GM12878 (cell line): Measurements from ENCODE around the gene NYAP1. TPM values are rescaled to one million over a fixed set of nuclear protein-coding genes. Genes with fewer than 3 reads are reported as not detected.

Source experiments
- CBFB ChIP-seq: IDR thresholded peaks from 2 replicates; pipeline ENCODE4 v1.6.1; 2016; ENCODE audit warnings: antibody characterized with exemption, low read depth
- CREB1 ChIP-seq: IDR thresholded peaks from 2 replicates; pipeline ENCODE4 v1.6.1; 2012; ENCODE audit warnings: low read depth, mild to moderate bottlenecking, inconsistent platforms
- EGR1 ChIP-seq, 2 experiments: IDR thresholded peaks; 1 replicate in 1 of 2; 2 replicates in 1 of 2; pipeline ENCODE4 v1.6.1; 2011 to 2012; ENCODE audit warnings: low read depth in 2 of 2, low read length in 2 of 2, borderline replicate concordance in 1 of 2, mild to moderate bottlenecking in 1 of 2, moderate library complexity in 1 of 2
- GATAD2B ChIP-seq: fragments of 450-650 bp; conservative IDR thresholded peaks from 2 replicates; pipeline ENCODE4 v1.6.1; 2017; ENCODE audit warnings: low read depth, mild to moderate bottlenecking, moderate library complexity
- IKZF1 ChIP-seq: fragments of 450-650 bp; conservative IDR thresholded peaks from 2 replicates; pipeline ENCODE4 v1.6.1; 2017; ENCODE audit warnings: antibody characterized with exemption, mild to moderate bottlenecking
- IKZF2 ChIP-seq, 2 experiments: fragments of 450-650 bp; IDR thresholded peaks; 2 replicates each; pipeline ENCODE4 v1.6.1; 2017; ENCODE audit warnings: mild to moderate bottlenecking in 2 of 2, moderate library complexity in 2 of 2
- MEF2A ChIP-seq: IDR thresholded peaks from 2 replicates; pipeline ENCODE4 v1.6.1; 2011; ENCODE audit warnings: low read depth, mild to moderate bottlenecking, low read length, moderate library complexity; ENCODE audit not compliant: insufficient read depth
- MEF2B ChIP-seq: fragments of 450-650 bp; IDR thresholded peaks from 2 replicates; pipeline ENCODE4 v1.6.1; 2018; ENCODE audit warnings: mild to moderate bottlenecking, moderate library complexity; ENCODE audit not compliant: partially characterized antibody, poor library complexity, severe bottlenecking
- NFIC ChIP-seq: IDR thresholded peaks from 2 replicates; pipeline ENCODE4 v1.6.1; 2012; ENCODE audit warnings: low read depth, mild to moderate bottlenecking, inconsistent platforms, low read length, moderate library complexity
- NR2F1 ChIP-seq: fragments of 450-650 bp; conservative IDR thresholded peaks from 2 replicates; pipeline ENCODE4 v1.6.1; 2017; ENCODE audit warnings: mild to moderate bottlenecking
- RBBP5 ChIP-seq: fragments of 200-600 bp; sonication (generic); conservative IDR thresholded peaks from 2 replicates; pipeline ENCODE4 v1.6.1; 2016
- SMAD1 ChIP-seq: fragments of 450-650 bp; IDR thresholded peaks from 2 replicates; pipeline ENCODE4 v1.6.1; 2018; ENCODE audit warnings: mild to moderate bottlenecking, low read depth; ENCODE audit not compliant: partially characterized antibody
- SMARCA5 ChIP-seq: fragments of 450-650 bp; IDR thresholded peaks from 2 replicates; pipeline ENCODE4 v1.6.1; 2017; ENCODE audit warnings: mild to moderate bottlenecking
- SRF ChIP-seq, 2 experiments: IDR thresholded peaks; 2 replicates each; pipeline ENCODE4 v1.6.1; 2011; ENCODE audit warnings: low read depth in 2 of 2, low read length in 2 of 2, mild to moderate bottlenecking in 1 of 2, moderate library complexity in 1 of 2
- TCF12 ChIP-seq: IDR thresholded peaks from 2 replicates; pipeline ENCODE4 v1.6.1; 2011; ENCODE audit warnings: low read depth, mild to moderate bottlenecking, low read length
- TCF3 ChIP-seq: IDR thresholded peaks from 2 replicates; pipeline ENCODE4 v1.6.1; 2012; ENCODE audit warnings: low read depth, mild to moderate bottlenecking, low read length, borderline replicate concordance; ENCODE audit not compliant: insufficient read depth
- YY1 ChIP-seq: IDR thresholded peaks from 2 replicates; pipeline ENCODE4 v1.6.1; 2011; ENCODE audit warnings: low read depth, mild to moderate bottlenecking, low read length
- polyA plus RNA-seq, 11 experiments: library from polyadenylated mRNA; depleted of rRNA in 4 of 11; unstranded in 6 of 11; stranded (reverse) in 5 of 11; fragments of >200 nt; fragmentation: Nextera tagmentation in 4 of 11; fragmentation: Illumina TruSeq in 1 of 11; extraction: Ambion mirVana in 4 of 11; extraction: Trizol in 1 of 11; gene quantifications; 1 replicate in 1 of 11; 2 replicates in 10 of 11; pipeline versions ENCODE4 v1.2.1 to v1.2.3, GENCODE V29; 2011 to 2016; ENCODE audit warnings: inconsistent platforms in 2 of 11, missing spikeins in 2 of 11, low read depth in 1 of 11
- total RNA-seq, 4 experiments: library from RNA; depleted of rRNA in 3 of 4; stranded (reverse); fragments of >200 nt in 3 of 4; fragmentation: Illumina TruSeq in 1 of 4; extraction: Trizol in 1 of 4; gene quantifications; 2 replicates each; pipeline versions ENCODE4 v1.2.1 to v1.2.3, GENCODE V29; 2013 to 2021
- TF ChIP-seq, protein P1 (sequence below): fragments of 450-650 bp; IDR thresholded peaks from 2 replicates; pipeline ENCODE4 v1.6.1; 2016; ENCODE audit warnings: mild to moderate bottlenecking, moderate library complexity, borderline replicate concordance
- TF ChIP-seq, protein P2 (sequence below): fragments of 450-650 bp; conservative IDR thresholded peaks from 2 replicates; pipeline ENCODE4 v1.6.1; 2017; ENCODE audit warnings: mild to moderate bottlenecking, moderate library complexity
- TF ChIP-seq, protein P3 (sequence below): fragments of 450-650 bp; formaldehyde crosslinking; IDR thresholded peaks from 2 replicates; pipeline ENCODE4 v1.5.0; 2022; ENCODE audit warnings: mild to moderate bottlenecking, missing genetic modification characterization

The NYAP1 gene
- total and polyA plus RNA-seq, 10 of the 15 experiments (the other 5 are each of a cell fraction or from before 2014, with no cell fraction given): 0.04 to 0.28 (median 0.11) TPM; not detected in 6

GRCh38 chr7:100478958-100479660 is 4.6 kb upstream of the NYAP1 start, which contains the start of gene TSC22D4 (continued):
- TF ChIP-seq, protein P1, sequence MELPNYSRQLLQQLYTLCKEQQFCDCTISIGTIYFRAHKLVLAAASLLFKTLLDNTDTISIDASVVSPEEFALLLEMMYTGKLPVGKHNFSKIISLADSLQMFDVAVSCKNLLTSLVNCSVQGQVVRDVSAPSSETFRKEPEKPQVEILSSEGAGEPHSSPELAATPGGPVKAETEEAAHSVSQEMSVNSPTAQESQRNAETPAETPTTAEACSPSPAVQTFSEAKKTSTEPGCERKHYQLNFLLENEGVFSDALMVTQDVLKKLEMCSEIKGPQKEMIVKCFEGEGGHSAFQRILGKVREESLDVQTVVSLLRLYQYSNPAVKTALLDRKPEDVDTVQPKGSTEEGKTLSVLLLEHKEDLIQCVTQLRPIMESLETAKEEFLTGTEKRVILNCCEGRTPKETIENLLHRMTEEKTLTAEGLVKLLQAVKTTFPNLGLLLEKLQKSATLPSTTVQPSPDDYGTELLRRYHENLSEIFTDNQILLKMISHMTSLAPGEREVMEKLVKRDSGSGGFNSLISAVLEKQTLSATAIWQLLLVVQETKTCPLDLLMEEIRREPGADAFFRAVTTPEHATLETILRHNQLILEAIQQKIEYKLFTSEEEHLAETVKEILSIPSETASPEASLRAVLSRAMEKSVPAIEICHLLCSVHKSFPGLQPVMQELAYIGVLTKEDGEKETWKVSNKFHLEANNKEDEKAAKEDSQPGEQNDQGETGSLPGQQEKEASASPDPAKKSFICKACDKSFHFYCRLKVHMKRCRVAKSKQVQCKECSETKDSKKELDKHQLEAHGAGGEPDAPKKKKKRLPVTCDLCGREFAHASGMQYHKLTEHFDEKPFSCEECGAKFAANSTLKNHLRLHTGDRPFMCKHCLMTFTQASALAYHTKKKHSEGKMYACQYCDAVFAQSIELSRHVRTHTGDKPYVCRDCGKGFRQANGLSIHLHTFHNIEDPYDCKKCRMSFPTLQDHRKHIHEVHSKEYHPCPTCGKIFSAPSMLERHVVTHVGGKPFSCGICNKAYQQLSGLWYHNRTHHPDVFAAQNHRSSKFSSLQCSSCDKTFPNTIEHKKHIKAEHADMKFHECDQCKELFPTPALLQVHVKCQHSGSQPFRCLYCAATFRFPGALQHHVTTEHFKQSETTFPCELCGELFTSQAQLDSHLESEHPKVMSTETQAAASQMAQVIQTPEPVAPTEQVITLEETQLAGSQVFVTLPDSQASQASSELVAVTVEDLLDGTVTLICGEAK: peak; percentile 37; the same call in 1 of the 2 replicates
- TF ChIP-seq IKZF1 (peak; percentile 87), SMAD1 (peak; percentile 99), CREB1 (peak; percentile 54; the same call in 1 of the 2 replicates), MEF2B (peak; percentile 78), SRF (IDR thresholded peaks at IDR 0.05; ENCODE audit: low read depth in 2 of 2, low read length in 2 of 2) (0 out of 4 replicates have a peak, but pooled peaks of 1 of the 2 experiments have one; percentile 24), SMARCA5 (0 out of 2 replicates have a peak, but pooled peaks have one; percentile 35), CBFB (peak; percentile 61; the same call in 1 of the 2 replicates), NFIC (no peak), RBBP5 (no peak), IKZF2 (IDR thresholded peaks at IDR 0.05) (peak; percentile 88 to 92), TCF3 (0 out of 2 replicates have a peak, but pooled peaks have one; percentile 79), NR2F1 (0 out of 2 replicates have a peak, but pooled peaks have one; percentile 19), GATAD2B (peak; percentile 60; the same call in 1 of the 2 replicates), TCF12 (peak; percentile 60; the same call in 1 of the 2 replicates), EGR1 (IDR thresholded peaks at IDR 0.05; ENCODE audit: borderline replicate concordance in 1 of 2, low read depth in 2 of 2, low read length in 2 of 2) (peak in 1 of 2 experiments; percentile 46; a peak in 2 of 3 replicates), YY1 (peak; percentile 42; the same call in 1 of the 2 replicates), MEF2A (0 out of 2 replicates have a peak, but pooled peaks have one; percentile 24)
- TF ChIP-seq, protein P2, sequence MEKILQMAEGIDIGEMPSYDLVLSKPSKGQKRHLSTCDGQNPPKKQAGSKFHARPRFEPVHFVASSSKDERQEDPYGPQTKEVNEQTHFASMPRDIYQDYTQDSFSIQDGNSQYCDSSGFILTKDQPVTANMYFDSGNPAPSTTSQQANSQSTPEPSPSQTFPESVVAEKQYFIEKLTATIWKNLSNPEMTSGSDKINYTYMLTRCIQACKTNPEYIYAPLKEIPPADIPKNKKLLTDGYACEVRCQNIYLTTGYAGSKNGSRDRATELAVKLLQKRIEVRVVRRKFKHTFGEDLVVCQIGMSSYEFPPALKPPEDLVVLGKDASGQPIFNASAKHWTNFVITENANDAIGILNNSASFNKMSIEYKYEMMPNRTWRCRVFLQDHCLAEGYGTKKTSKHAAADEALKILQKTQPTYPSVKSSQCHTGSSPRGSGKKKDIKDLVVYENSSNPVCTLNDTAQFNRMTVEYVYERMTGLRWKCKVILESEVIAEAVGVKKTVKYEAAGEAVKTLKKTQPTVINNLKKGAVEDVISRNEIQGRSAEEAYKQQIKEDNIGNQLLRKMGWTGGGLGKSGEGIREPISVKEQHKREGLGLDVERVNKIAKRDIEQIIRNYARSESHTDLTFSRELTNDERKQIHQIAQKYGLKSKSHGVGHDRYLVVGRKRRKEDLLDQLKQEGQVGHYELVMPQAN: peak; percentile 53; the same call in 1 of the 2 replicates
- TF ChIP-seq, protein P3, sequence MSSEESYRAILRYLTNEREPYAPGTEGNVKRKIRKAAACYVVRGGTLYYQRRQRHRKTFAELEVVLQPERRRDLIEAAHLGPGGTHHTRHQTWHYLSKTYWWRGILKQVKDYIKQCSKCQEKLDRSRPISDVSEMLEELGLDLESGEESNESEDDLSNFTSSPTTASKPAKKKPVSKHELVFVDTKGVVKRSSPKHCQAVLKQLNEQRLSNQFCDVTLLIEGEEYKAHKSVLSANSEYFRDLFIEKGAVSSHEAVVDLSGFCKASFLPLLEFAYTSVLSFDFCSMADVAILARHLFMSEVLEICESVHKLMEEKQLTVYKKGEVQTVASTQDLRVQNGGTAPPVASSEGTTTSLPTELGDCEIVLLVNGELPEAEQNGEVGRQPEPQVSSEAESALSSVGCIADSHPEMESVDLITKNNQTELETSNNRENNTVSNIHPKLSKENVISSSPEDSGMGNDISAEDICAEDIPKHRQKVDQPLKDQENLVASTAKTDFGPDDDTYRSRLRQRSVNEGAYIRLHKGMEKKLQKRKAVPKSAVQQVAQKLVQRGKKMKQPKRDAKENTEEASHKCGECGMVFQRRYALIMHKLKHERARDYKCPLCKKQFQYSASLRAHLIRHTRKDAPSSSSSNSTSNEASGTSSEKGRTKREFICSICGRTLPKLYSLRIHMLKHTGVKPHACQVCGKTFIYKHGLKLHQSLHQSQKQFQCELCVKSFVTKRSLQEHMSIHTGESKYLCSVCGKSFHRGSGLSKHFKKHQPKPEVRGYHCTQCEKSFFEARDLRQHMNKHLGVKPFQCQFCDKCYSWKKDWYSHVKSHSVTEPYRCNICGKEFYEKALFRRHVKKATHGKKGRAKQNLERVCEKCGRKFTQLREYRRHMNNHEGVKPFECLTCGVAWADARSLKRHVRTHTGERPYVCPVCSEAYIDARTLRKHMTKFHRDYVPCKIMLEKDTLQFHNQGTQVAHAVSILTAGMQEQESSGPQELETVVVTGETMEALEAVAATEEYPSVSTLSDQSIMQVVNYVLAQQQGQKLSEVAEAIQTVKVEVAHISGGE (CRISPR knock-in tag): no peak
